HuH-7 (cell line): ENCODE measurements around the gene LSM10.

ENCODE experiments used
- DNase-seq: peaks from one replicate; pipeline ENCODE4 v3.0.0; 2011; ENCODE audit warnings: low spot score

The LSM10 gene

DNA sequence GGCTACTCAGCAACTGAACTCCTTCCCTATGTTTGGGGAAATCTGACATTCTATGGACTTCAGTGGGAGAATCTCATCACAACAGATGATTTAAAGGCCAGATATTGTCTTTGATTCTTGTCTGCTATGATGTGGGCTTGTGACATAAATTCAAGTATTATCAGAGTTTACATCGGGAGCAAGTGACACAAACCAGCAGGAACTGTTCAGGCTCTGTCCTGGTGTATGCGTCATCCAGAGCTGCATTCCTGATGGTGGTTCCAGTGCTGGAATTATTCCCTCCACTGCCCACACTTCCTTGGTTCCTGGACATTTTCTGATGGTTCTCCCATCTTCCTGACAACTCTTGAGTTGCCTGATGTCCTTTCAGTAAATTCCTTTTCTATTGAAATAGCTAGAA, 10.8 kb upstream of the LSM10 start:
- no peak for DNase-seq

DNA sequence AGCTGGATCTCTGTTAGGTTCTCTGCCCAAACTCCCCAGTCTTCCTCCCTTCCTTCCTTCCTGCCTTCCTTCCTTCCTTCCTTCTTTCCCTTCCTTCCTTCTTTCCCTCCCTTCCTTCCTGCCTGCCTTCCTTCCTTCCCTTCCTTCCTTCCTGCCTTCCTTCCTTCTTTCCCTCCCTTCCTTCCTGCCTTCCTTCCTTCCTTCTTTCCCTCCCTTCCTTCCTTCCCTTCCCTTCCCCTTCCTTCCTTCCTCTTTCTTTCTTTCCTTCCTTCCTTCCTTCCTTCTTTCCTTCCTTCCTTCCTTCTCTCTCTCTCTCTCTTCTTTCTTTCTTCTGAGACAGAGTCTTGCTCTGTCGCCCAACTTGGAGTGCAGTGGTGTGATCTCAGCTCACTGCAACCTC, 8.7 kb upstream of the LSM10 start:
- no peak for DNase-seq

DNA sequence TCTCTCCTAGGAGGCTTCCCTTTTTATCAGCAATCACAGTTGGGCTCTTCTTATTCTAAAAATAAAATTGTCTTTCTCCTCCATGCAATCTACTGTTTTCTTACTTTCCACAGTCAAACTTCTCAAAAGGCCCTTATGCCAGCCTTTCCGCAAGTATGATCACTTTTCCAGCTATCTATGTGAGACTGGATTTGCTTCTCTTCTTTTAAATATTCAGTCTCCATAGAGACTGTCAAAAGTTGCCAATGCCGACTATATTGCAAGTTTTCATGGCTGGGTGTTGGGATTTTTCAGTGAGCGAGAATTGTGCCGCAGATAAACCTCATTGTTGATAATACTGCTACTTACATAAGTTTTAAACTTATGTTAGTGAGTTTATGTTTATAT, 4.8 kb upstream of the LSM10 start:
- no peak for DNase-seq

GRCh38 chr1:36401602-36402503, 4.1 kb upstream of the LSM10 start:
- no peak for DNase-seq

DNA sequence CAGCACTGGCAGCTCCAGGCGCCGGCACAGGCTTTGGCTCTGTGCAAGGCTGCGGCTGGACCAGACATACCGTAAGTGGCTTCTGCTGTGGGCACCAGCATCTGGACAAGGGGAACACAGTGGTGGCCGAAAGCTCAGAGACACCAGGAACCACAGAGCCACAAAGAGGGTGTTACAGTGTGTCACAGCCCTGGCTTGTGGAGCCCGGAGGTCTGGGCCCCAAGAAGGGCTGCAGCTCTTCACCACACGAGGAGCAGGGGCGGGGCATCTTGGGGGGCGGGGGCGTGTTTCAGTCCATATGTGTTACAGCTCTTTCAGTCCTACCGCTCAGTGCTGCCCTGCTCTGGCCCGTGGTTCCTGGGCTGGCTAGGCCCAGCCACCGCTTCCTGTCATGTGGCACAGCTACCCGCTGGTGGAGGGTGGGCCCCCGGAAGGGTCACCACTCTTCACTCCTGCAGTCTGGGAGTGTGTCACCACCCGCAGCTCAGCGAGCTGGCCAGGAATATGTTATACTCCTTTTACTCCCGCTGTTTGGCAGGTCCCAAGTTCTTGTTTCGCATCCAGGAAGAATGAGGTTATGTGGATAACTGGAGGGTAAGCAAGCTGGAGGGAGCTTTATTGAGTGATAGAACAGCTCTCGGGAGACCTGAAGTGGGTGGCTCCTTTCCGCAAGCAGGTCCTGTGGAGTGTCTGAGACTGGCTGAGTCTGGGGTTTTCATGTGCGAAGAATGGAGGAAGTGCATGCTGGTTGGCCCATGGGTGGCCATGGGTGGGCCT, 3.3 kb upstream of the LSM10 start:
- no peak for DNase-seq

DNA sequence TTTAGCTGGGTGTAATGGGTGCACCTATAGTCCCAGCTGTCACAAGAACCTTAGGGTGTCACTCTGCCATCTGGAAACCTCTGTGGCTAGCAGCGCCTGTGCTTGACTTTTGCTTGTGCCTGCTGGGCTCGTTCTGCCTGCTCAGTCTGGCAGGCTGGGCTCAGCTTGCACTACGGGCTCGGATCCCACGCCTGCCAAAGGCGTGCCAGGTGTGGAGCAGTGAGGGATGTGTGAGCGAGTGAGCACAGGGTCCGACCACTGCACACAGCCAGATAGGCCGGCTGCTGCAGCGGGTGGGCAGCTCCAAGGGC, 2.8 kb upstream of the LSM10 start:
- DNase-seq: no peak

DNA sequence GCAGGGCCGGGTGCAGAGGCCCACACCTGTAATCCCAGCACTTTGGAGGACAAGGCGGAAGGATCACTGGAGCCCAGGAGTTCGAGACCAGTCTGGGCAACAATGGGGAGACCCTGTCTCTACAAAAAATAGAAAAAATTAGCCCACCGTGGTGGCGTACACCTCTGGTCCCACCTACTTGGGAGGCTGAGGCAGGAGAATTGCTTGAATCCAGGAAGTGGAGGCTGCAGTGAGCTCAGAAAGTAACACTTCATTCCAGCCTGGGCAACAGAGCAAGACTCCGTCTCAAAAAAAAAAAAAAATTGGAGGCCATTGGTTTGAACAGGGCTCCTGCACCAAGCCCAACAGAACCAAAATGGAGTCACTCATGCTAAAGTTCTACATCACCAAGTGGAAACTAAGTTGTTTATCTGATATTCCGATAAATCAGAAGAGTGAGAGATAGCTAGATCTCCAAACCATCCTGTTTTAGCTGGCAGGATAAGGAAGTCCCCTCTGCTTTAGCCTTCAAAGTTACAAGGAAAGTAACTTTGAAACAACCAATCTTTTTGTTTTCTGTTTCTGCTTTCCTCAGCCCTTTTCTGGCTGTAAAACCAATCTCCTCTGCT, 766 bp upstream of the LSM10 start:
- no peak for DNase-seq

GRCh38 chr1:36397083-36397377, 678 bp downstream of the LSM10 start:
- DNase-seq: no peak

DNA sequence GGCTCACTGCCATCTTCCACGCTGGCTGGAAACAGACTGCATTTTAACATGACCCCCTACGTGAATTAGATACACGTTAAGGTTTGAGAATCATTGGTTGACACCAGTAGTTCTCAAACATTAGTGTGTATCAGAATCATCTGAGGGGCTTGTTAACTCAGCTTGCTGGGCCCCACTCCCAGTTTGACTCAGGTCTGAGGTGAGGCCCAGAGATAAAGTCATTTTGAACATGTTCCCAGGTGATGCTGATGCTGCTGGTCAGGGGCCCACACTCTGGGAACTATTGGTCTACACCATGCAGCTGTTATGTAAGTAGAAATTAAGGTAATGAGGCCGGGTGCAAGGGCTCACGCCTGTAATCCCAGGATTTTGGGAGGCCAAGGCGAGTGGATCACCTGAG, 1.3 kb downstream of the LSM10 start:
- no peak for DNase-seq

DNA sequence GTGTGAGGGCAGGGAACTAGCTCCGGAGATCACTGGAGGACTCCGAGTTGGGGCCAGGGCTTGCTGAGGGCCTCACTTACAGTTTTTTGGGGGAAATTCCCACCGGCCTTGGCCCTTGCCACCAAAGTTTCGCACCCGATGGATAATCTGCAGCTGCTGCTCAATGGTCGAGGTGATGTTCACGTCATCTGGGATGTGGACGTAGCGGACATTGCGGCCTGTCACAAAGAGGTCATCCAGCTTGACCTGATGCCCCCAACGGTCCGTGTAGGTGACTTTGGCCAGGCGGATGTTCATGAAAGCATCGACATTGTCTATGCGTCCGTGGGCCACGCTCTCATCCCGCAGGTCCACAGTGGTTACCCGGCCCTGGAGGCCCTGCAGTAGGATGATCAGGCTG, 4.0 kb downstream of the LSM10 start:
- no peak for DNase-seq

DNA sequence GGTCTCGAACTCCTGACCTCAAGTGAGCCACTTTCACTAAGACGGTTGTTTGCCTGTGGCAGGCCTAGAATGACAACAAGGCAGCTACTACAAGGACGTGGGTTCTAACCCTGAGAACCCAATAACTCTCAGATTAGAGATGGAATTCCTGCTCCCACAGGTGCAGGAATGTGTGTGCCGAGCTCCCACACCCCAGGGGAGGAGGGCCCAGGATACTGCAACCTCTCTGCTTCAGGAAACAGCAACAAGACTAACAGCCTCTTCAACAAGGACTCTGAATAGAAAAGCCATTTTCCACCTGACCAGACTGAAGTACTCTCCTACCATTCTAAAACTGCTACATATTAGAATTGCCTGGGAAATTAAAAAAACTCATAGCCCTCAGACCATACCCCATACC, 4.9 kb downstream of the LSM10 start:
- DNase-seq: no peak

DNA sequence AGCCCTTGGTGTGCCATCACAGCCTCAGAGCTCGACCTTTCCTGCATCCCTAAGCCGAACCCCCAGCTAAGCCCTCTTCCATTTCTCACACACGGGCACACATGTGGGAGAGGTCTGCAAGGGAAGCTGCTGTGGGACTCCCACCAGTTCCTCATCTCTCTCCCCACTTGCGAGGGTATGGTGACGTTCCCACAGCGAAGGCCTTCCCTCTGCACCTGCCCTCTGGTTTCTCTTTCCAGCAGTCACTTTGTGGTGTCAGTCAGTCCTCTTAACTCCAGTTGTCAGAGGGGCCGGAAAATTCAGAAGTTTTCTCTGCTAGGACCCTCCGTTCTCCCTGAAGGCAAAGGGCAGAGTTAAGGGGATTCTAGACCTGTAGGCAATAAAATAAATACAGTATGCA, 6.4 kb downstream of the LSM10 start:
- no peak for DNase-seq

DNA sequence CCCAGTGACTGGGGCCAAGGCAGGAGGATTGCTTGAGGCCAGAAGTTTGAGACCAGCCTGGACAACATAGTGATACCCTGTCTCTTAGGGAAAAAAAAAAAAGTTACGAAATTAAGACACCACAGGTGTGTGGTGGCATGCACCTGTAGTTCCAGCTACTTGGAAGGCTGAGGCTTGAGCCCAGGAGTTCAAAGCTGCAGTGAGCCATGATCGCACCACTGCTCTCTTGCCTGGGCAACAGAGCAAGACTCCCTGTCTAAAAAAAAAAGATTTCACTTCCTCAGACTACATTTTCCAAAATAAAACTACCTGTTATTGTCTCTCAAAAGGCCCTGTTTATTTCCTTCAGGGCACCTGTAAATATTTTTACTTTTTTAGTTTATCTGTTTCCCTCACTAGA, 7.3 kb downstream of the LSM10 start:
- DNase-seq: no peak

- no peak for DNase-seq
These were observed 7.7 kb downstream of the LSM10 start for GRCh38 chr1:36389999-36390398.

- DNase-seq: no peak
These were observed 8.4 kb downstream of the LSM10 start for GRCh38 chr1:36389261-36389660.

GRCh38 chr1:36387141-36387949, 10.4 kb downstream of the LSM10 start:
- no peak for DNase-seq

DNA sequence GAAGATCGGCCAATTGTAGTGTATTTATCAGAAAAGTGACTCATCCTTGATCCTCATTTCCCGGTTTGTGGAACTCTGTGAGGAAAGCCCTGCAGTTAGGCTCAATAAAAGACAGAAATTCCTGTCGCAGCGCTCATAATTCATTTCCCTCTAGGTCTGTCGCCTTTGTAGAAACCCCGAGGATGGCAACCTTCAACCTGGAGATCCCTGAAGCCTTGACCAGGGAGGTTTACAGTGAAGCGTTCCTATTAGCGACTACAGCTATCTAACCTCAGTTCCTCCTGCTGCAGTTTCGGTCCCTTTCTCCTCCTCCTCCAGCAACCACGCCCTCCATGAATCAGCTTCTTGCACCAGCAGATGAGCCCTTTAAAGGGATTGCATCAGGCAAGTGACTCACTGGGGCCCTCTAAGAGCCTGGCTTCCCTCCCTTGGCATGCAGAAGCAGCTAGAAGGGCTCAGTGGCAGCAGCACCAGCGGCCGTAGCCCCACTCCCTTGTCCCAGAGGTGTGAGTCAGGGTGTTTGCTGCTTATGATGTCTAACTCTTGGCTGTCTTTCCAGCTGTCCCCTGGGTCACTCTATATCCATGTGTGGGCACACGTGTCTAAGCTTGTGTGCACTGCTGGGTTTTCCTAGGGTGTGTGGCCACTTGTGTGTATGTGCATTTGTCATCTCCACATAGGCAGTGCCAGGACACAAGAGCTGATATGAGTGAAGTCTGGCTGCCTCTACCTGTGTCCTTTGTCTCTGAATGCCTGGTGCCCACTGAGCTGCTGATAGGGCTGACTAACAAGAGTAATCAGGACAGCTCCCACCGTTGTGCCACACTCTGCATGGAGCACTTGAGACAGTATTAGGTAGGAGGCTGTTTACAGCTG, 11.2 kb downstream of the LSM10 start:
- DNase-seq: peak; percentile 85

GRCh38 chr1:36385410-36386264, 12.1 kb downstream of the LSM10 start, which contains the start of gene STK40:
Gene STK40, minus strand, starts transcription at chr1:36385924. Its CDS starts 24,592 bp downstream, at chr1:36361332.
- peak; percentile 91 for DNase-seq

DNA sequence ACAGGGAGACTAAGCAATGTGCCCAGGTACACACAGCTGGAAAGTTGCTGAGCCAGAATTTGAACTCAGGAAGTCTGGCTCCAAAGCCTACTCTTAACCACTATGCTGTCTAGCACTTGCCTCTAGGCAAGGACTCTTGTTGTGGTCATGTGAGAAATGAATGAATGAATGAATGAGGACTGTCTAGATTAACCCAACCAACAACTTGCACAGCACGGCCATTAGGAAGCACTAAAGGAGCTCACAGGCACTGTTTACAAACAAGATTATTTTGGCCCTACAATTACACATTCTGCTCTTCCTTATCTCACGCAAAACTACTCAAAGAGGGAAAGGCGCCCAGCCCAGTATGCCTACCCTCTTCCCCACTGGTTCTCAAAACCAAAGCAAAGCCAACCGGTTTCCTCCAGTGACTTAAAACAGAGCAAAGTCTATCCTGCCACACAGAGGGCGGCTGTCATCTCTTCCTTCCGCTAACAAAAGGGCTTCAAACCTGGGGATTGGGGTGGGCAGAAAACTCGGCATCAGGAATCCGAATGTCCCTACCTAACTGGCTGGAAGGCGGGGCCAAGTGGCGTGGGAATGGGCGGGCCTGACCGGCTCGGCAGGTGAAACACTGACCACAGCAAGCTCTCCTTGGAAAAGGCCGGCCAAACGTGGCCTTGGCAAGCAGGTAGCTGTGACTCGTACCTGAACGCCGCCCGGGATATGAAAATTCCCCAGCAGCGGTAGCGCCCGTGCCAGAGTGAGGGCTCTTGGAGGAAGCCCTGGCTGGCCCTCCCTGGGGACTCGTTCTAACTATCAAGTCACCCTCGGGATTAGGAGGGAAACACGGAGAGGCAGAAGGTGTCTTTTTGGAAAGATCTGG, 12.9 kb downstream of the LSM10 start:
- peak; percentile 56 for DNase-seq
